Breast epithelium (tissue), 3 donors: ENCODE data around the gene S100Z.

Source experiments
- CTCF ChIP-seq, 3 donors: fragments of 450-650 bp; IDR thresholded peaks; one replicate each; pipeline ENCODE4 v1.5.1; 2016 to 2017; ENCODE audit warnings: antibody characterized with exemption in 3 of 3, mild to moderate bottlenecking in 3 of 3, moderate library complexity in 3 of 3
- POLR2AphosphoS5 ChIP-seq, 3 donors: sonication (generic); formaldehyde crosslinking; IDR thresholded peaks; one replicate each; pipeline ENCODE4 v1.6.1; 2017; ENCODE audit warnings: antibody characterized with exemption in 3 of 3

DNA sequence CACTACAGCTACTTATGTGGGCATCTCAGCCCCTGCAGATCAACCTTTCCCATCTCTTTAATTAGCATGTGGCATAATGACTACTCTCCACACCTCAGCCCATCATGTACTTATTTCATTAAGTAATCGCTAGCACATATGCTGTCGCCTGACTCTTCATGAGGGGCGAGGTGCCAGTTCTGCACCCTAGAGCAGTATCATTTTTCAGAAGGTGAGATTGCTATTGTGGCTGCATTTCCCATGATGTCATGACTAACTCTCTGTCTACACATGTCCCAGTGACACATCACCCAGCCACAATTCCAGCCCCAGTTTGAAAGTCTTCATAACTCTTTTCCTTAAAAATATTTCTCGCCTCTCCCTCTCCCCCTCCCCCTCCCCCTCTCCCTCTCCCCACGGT is 38.6 kb upstream of the S100Z start:
- TF ChIP-seq CTCF (IDR thresholded peaks at IDR 0.05): no peak
- TF ChIP-seq POLR2AphosphoS5 (IDR thresholded peaks at IDR 0.05): no peak
